Lung (tissue), 12 donors: ENCODE data around the gene PCDHGA8. TPM values are rescaled to one million over a fixed set of nuclear protein-coding genes. Genes with fewer than 3 reads are reported as not detected.
"Not testable (repeated sequence)": the region's sequence is repeated elsewhere in the genome, so short reads cannot be mapped to it uniquely, and the experiment has no call there.

Experiments used
- ATAC-seq: fragments of 200-7000 bp; cut with Tn5 transposase; one replicate; pipeline ENCODE4 v1.9.1; 2020; ENCODE audit warnings: moderate number of reproducible peaks; ENCODE audit not compliant: insufficient read depth, low FRiP score
- DNase-seq, 3 donors: peaks; one replicate each; pipeline ENCODE4 v3.0.0-alpha.2; 2013 to 2017
- H3K27ac ChIP-seq, 2 donors: one replicate each; pipeline ENCODE4 v1.5.1; 2013; ENCODE audit warnings: mild to moderate bottlenecking in 2 of 2, moderate library complexity in 2 of 2, control low read depth in 1 of 2, inconsistent platforms in 1 of 2, low read depth in 1 of 2, low read length in 1 of 2
- H3K27me3 ChIP-seq, 3 donors: one replicate each; pipeline ENCODE4 v1.5.1; 2013; ENCODE audit warnings: low read length in 2 of 3; ENCODE audit not compliant: control insufficient read depth in 3 of 3, insufficient read depth in 3 of 3
- H3K36me3 ChIP-seq, 4 donors: one replicate each; pipeline ENCODE4 v1.5.1; 2013; ENCODE audit warnings: low read length in 4 of 4, mild to moderate bottlenecking in 1 of 4, moderate library complexity in 1 of 4; ENCODE audit not compliant: control insufficient read depth in 4 of 4, insufficient read depth in 4 of 4
- H3K4me1 ChIP-seq, 5 donors: one replicate each; pipeline ENCODE4 v1.5.1; 2013; ENCODE audit warnings: low read length in 5 of 5, mild to moderate bottlenecking in 2 of 5, moderate library complexity in 1 of 5; ENCODE audit not compliant: control insufficient read depth in 5 of 5, insufficient read depth in 5 of 5
- H3K4me3 ChIP-seq: one replicate; pipeline ENCODE4 v1.5.1; 2013; ENCODE audit warnings: mild to moderate bottlenecking, control low read depth, moderate library complexity
- H3K9ac ChIP-seq, 2 donors: one replicate each; pipeline ENCODE4 v1.5.1; 2013; ENCODE audit warnings: low read length in 2 of 2, control low read depth in 1 of 2; ENCODE audit not compliant: insufficient read depth in 1 of 2
- H3K9me3 ChIP-seq, 4 donors: one replicate each; pipeline ENCODE4 v1.5.1; 2013; ENCODE audit warnings: low read length in 3 of 4, mild to moderate bottlenecking in 1 of 4, moderate library complexity in 1 of 4; ENCODE audit not compliant: control insufficient read depth in 4 of 4, insufficient read depth in 3 of 4
- CTCF ChIP-seq: IDR thresholded peaks from 2 replicates; pipeline ENCODE4 v1.5.1; 2012; ENCODE audit warnings: mild to moderate bottlenecking; ENCODE audit errors: control extremely low read depth, extremely low read depth
- WGBS, 2 donors: extraction: QIAGEN DNeasy Blood & Tissue Kit; methylation state at CpG; one replicate each; pipeline ENCODE4 v1.1.7; 2013; 5-methylcytosine and 5-hydroxymethylcytosine counted together
- polyA plus RNA-seq, 2 donors: library from polyadenylated mRNA; stranded (reverse); fragments of 200-250 nt; gene quantifications; one replicate each; pipeline ENCODE4 v1.2.1, GENCODE V29; 2013
- total RNA-seq, 2 donors: library from RNA; depleted of rRNA in 1 of 2; stranded (reverse); fragments of >200 nt in 1 of 2; gene quantifications; one replicate each; pipeline ENCODE4 v1.2.1, GENCODE V29; 2014 to 2021
- donor health status: control.
- donor health status: control.
- donor health status: Bipolar disorder and iron deficiency.
- donor health status: healthy.
- donor health status: DM: yes; HTN: yes; CAD: no.

The PCDHGA8 gene
- total and polyA plus RNA-seq, 4 donors, result 0.06 to 7.3 (median 1.1) TPM

- TF ChIP-seq CTCF, result no peak
- DNase-seq, result peak; percentile 37 to 45 (median 43)
- Histone ChIP-seq H3K4me3 (peak within 1 kb of the TSS; percentile 3), H3K27ac (no peak within 1 kb of the TSS), H3K4me1 (peaks cover 0 to 4% (median 0%) of the 10 kb centered on the region in 5 donors), H3K36me3 (peaks cover 0 to 5% (median 0%) of the 10 kb centered on the region in 4 donors), H3K9me3 (peaks cover 3 to 47% (median 24%) of the 10 kb centered on the region in 4 donors), H3K9ac (peak within 1 kb of the TSS in 1 of 2 donors; percentile 1), H3K27me3 (no peaks in the 10 kb centered on the region)
- ATAC-seq, result no peak
- WGBS, 2 donors, result 17 to 19% methylated on average over 27 of the region's 27 CpGs
Measured at GRCh38 chr5:141402553-141403243, 10.3 kb downstream of the PCDHGA8 start, which contains the start of gene PCDHGA9. Gene PCDHGA9, plus strand, starts transcription at chr5:141402778. Its CDS starts 175 bp downstream, at chr5:141402953.

- DNase-seq (no peak), ATAC-seq (no peak)
- peaks cover 0 to 5% (median 0%) of the 10 kb centered on the region in 4 donors for H3K36me3 ChIP-seq
- no peak overlapping the region for H3K4me3 ChIP-seq
- no peak overlapping the region for H3K27ac ChIP-seq
- TF ChIP-seq CTCF, result no peak
- H3K9ac ChIP-seq, result no peak overlapping the region
- H3K9me3 ChIP-seq, result peaks cover 3 to 51% (median 24%) of the 10 kb centered on the region in 4 donors
- no peaks in the 10 kb centered on the region for H3K27me3 ChIP-seq
- 29 to 30% methylated on average over 20 to 22 of the region's 22 CpGs for WGBS, 2 donors
- peaks cover 0 to 4% (median 0%) of the 10 kb centered on the region in 5 donors for H3K4me1 ChIP-seq
Measured at GRCh38 chr5:141403387-141403786, 11.0 kb downstream of the PCDHGA8 start.

- H3K9me3 ChIP-seq, result peaks cover 0 to 57% (median 27%) of the 10 kb centered on the region in 4 donors
- not testable (repeated sequence) for H3K4me3 ChIP-seq, H3K27ac ChIP-seq, H3K27me3 ChIP-seq, H3K4me1 ChIP-seq, H3K9ac ChIP-seq
- TF ChIP-seq CTCF, result peak; percentile 29
- peak; percentile 62 for ATAC-seq
- H3K36me3 ChIP-seq, result peaks cover 0 to 26% (median 0%) of the 10 kb centered on the region in 4 donors
- WGBS, 2 donors, result 10% methylated on average over 48 to 51 of the region's 51 CpGs
- DNase-seq, result peak; percentile 54 to 64 (median 62)
Measured at GRCh38 chr5:141407790-141408505, 15.5 kb downstream of the PCDHGA8 start, which contains the start of gene PCDHGB6. Gene PCDHGB6, plus strand, starts transcription at chr5:141408021. Its CDS starts 182 bp downstream, at chr5:141408203.
